ENCODE data around the gene DIAPH3.

DIAPH3 gene

DNA sequence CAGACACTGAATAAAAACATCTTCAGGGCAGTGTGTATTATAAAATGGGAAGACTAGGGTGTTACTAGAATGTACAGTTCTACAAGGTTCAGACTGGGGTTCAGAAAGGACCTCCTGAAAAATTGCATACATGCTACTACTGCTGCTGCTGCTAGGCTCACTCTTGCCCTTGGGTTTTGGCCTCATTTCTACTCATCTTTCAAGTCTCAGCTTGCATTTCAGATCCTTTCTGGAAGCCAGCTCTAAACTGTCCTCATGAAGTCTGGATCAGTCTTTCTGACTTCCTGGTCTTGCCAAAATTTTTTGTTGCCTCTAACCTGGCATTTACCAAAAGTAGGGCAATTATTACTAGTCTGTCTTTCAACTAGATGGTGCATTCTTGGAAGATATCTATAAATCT, 393.3 kb downstream of the DIAPH3 start:
- no peak overlapping the region for H3K4me3 ChIP-seq (ENCODE audit: low read depth, low read length)
- POLR2A ChIA-PET, result no interaction called here
- H3K36me3 ChIP-seq (ENCODE audit: control insufficient read depth in 2 of 2, insufficient read depth in 1 of 2, low read length in 2 of 2), result no peaks in the 10 kb centered on the region
- TF ChIP-seq ZNF626 (tag by site-specific recombination; IDR thresholded peaks at IDR 0.05), result no peak
- H3K4me1 ChIP-seq (ENCODE audit: control insufficient read depth, insufficient read depth, low read length), result peaks cover 5% of the 10 kb centered on the region
- no peaks in the 10 kb centered on the region for H3K9me3 ChIP-seq (ENCODE audit: control insufficient read depth, insufficient read depth, low read depth, low read length)
- CTCF ChIA-PET, result interaction anchor here (0.5 to 1.4 kb wide), 9 partner anchors 15 to 863 kb away, joined by 3 to 6 read pairs (median 3); no protein-coding TSS in a partner anchor
- no peak overlapping the region for H3K27ac ChIP-seq (ENCODE audit: extremely low read depth, low read depth, low read length)

- no peak overlapping the region for H3K27ac ChIP-seq (ENCODE audit: extremely low read depth, low read depth, low read length)
- H3K9me3 ChIP-seq (ENCODE audit: control insufficient read depth, insufficient read depth, low read depth, low read length), result no peaks in the 10 kb centered on the region
- peaks cover 5% of the 10 kb centered on the region for H3K4me1 ChIP-seq (ENCODE audit: control insufficient read depth, insufficient read depth, low read length)
- H3K4me3 ChIP-seq (ENCODE audit: low read depth, low read length), result no peak overlapping the region
- peaks cover 0 to 3% of the 10 kb centered on the region in 2 experiments; a peak in 1 of 3 replicates for H3K36me3 ChIP-seq (ENCODE audit: control insufficient read depth in 2 of 2, insufficient read depth in 1 of 2, low read length in 2 of 2)
- no peak for TF ChIP-seq ZNF175 (tag by site-specific recombination; IDR thresholded peaks at IDR 0.05)
- no peak for TF ChIP-seq ZNF561 (tag by site-specific recombination; IDR thresholded peaks at IDR 0.05; ENCODE audit: borderline replicate concordance)
- TF ChIP-seq SP7 (tag by site-specific recombination; IDR thresholded peaks at IDR 0.05), result no peak
- TF ChIP-seq, protein P1, sequence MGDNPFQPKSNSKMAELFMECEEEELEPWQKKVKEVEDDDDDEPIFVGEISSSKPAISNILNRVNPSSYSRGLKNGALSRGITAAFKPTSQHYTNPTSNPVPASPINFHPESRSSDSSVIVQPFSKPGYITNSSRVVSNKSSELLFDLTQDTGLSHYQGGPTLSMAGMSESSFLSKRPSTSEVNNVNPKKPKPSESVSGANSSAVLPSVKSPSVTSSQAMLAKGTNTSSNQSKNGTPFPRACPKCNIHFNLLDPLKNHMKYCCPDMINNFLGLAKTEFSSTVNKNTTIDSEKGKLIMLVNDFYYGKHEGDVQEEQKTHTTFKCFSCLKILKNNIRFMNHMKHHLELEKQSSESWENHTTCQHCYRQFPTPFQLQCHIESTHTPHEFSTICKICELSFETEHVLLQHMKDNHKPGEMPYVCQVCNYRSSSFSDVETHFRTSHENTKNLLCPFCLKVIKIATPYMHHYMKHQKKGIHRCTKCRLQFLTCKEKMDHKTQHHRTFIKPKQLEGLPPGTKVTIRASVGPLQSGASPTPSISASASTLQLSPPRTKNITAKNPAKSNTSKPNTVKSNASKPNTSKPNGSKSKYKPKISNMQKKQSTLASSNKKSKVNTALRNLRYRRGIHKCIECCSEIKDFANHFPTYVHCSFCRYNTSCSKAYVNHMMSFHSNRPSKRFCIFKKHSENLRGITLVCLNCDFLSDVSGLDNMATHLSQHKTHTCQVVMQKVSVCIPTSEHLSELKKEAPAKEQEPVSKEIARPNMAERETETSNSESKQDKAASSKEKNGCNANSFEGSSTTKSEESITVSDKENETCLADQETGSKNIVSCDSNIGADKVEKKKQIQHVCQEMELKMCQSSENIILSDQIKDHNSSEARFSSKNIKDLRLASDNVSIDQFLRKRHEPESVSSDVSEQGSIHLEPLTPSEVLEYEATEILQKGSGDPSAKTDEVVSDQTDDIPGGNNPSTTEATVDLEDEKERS (tag by site-specific recombination; IDR thresholded peaks at IDR 0.05), result no peak
- no peak for TF ChIP-seq KLF9 (tag by site-specific recombination; IDR thresholded peaks at IDR 0.05; ENCODE audit: low read depth)
- no peak for TF ChIP-seq ZNF112 (tag by site-specific recombination; IDR thresholded peaks at IDR 0.05)
- no peak for TF ChIP-seq PBX3 (CRISPR knock-in tag; IDR thresholded peaks at IDR 0.05)
- no peak for TF ChIP-seq ZNF785 (tag by site-specific recombination; IDR thresholded peaks at IDR 0.05)
- TF ChIP-seq ZFP37 (tag by site-specific recombination; IDR thresholded peaks at IDR 0.05), result no peak
- no peak for TF ChIP-seq ZNF747 (tag by site-specific recombination; IDR thresholded peaks at IDR 0.05)
- TF ChIP-seq ZNF121 (tag by site-specific recombination; IDR thresholded peaks at IDR 0.05), result no peak
- no peak for TF ChIP-seq ZNF362 (tag by site-specific recombination; IDR thresholded peaks at IDR 0.05)
- TF ChIP-seq ZNF416 (tag by site-specific recombination; IDR thresholded peaks at IDR 0.05), result no peak
- no peak for TF ChIP-seq GLI4 (tag by site-specific recombination; IDR thresholded peaks at IDR 0.05)
- no peak for TF ChIP-seq ZNF114 (tag by site-specific recombination; IDR thresholded peaks at IDR 0.05)
- no peak for TF ChIP-seq ZNF391 (tag by site-specific recombination; IDR thresholded peaks at IDR 0.05; ENCODE audit: borderline replicate concordance, low read depth)
- TF ChIP-seq ZNF623 (tag by site-specific recombination; IDR thresholded peaks at IDR 0.05), result no peak
- TF ChIP-seq ZNF426 (tag by site-specific recombination; IDR thresholded peaks at IDR 0.05), result no peak
- ChIA-PET CTCF (no interaction called here), POLR2A (no interaction called here)
Observed at GRCh38 chr13:59766236-59766635, 397.5 kb downstream of the DIAPH3 start.
